Naive thymus-derived CD4-positive, alpha-beta T cell (primary cell): Measurements from ENCODE around the gene UGT2A3. TPM values are rescaled to one million over a fixed set of nuclear protein-coding genes. Genes with fewer than 3 reads are reported as not detected.

Experiments
- ATAC-seq: fragments of 150-1000 bp; cut with Tn5 transposase; 2 replicates; pipeline ENCODE4 v1.10.0; 2021; ENCODE audit warnings: mild to moderate bottlenecking, moderate library complexity
- CTCF ChIA-PET: fragments of 350-600 bp; sonication (Branson Sonifier 250); formaldehyde crosslinking; loops from one replicate; lab custom pipeline; 2021; ENCODE audit warnings: antibody characterized with exemption; lab: Charles Lee
- POLR2A ChIA-PET: fragments of 350-600 bp; sonication (Branson Sonifier 250); formaldehyde crosslinking; loops from one replicate; lab custom pipeline; 2021; ENCODE audit warnings: antibody characterized with exemption, inconsistent platforms; lab: Charles Lee
- DNase-seq, 9 donors: peaks; one replicate each; pipeline versions ENCODE4 v3.0.0 to v3.0.0-alpha.2; 2020 to 2022; ENCODE audit warnings: mixed read lengths in 1 of 9
- H3K27ac ChIP-seq: one replicate; pipeline ENCODE4 v1.7.0; 2013; ENCODE audit warnings: mild to moderate bottlenecking, low read depth, low read length, moderate library complexity
- H3K27me3 ChIP-seq, 2 donors: one replicate each; pipeline ENCODE4 v1.7.0; 2013; ENCODE audit warnings: low read length in 2 of 2, mild to moderate bottlenecking in 2 of 2, moderate library complexity in 2 of 2; ENCODE audit not compliant: control insufficient read depth in 2 of 2, insufficient read depth in 2 of 2
- H3K36me3 ChIP-seq, 3 experiments: 1 replicate in 2 of 3; 2 replicates in 1 of 3; pipeline ENCODE4 v1.7.0; 2013; ENCODE audit warnings: low read length in 3 of 3, mild to moderate bottlenecking in 3 of 3, moderate library complexity in 1 of 3; ENCODE audit not compliant: insufficient read depth in 3 of 3, control insufficient read depth in 2 of 3
- H3K4me1 ChIP-seq, 2 donors: one replicate each; pipeline ENCODE4 v1.7.0; 2013; ENCODE audit warnings: low read length in 2 of 2, mild to moderate bottlenecking in 2 of 2, moderate library complexity in 1 of 2; ENCODE audit not compliant: control insufficient read depth in 2 of 2, insufficient read depth in 2 of 2
- H3K4me3 ChIP-seq: 2 replicates; pipeline ENCODE4 v1.7.0; 2013; ENCODE audit warnings: mild to moderate bottlenecking, low read length
- H3K9me3 ChIP-seq, 3 experiments: 1 replicate in 2 of 3; 2 replicates in 1 of 3; pipeline ENCODE4 v1.7.0; 2013; ENCODE audit warnings: low read length in 3 of 3; ENCODE audit not compliant: control insufficient read depth in 2 of 3
- H3K27ac Mint-ChIP-seq, 9 donors: one replicate each; pipeline ENCODE4 v1.8.0; 2020 to 2022; ENCODE audit warnings: mixed read lengths in 9 of 9, mild to moderate bottlenecking in 8 of 9, moderate library complexity in 5 of 9, inconsistent platforms in 2 of 9
- H3K27me3 Mint-ChIP-seq, 5 donors: one replicate each; pipeline ENCODE4 v1.8.0; 2021 to 2022; ENCODE audit warnings: mixed read lengths in 5 of 5, mild to moderate bottlenecking in 1 of 5
- H3K36me3 Mint-ChIP-seq, 5 donors: one replicate each; pipeline ENCODE4 v1.8.0; 2020 to 2022; ENCODE audit warnings: mixed read lengths in 5 of 5, mild to moderate bottlenecking in 3 of 5, inconsistent platforms in 1 of 5
- H3K4me1 Mint-ChIP-seq, 7 donors: one replicate each; pipeline ENCODE4 v1.8.0; 2020 to 2022; ENCODE audit warnings: mixed read lengths in 7 of 7, mild to moderate bottlenecking in 3 of 7, inconsistent platforms in 1 of 7
- H3K4me3 Mint-ChIP-seq, 10 donors: one replicate each; pipeline ENCODE4 v1.8.0; 2020 to 2022; ENCODE audit warnings: mild to moderate bottlenecking in 10 of 10, mixed read lengths in 10 of 10, moderate library complexity in 6 of 10, inconsistent platforms in 2 of 10
- H3K9me3 Mint-ChIP-seq, 11 donors: one replicate each; pipeline ENCODE4 v1.8.0; 2020 to 2022; ENCODE audit warnings: mixed read lengths in 11 of 11, mild to moderate bottlenecking in 4 of 11, inconsistent platforms in 1 of 11, moderate library complexity in 1 of 11
- intact Hi-C, 2 donors: fragments of 100-400 bp; cut with micrococcal nuclease; formaldehyde crosslinking; loops; one replicate each; pipeline ENCODE4 v1.15.1; 2023
- polyA plus RNA-seq, 2 donors: library from polyadenylated mRNA; unstranded; fragments of 300-500 nt; fragmentation: Illumina TruSeq; gene quantifications; one replicate each; pipeline ENCODE4 v1.2.3, GENCODE V29; 2021
- total RNA-seq, 6 experiments: library from RNA in 5 of 6; stranded (reverse) in 5 of 6; gene quantifications; 1 replicate in 5 of 6; 2 replicates in 1 of 6; pipeline ENCODE4 v1.2.3 and lab custom pipeline; 2021 to 2026

The UGT2A3 gene
- total RNA-seq = not detected
- polyA plus RNA-seq = not detected
- not detected for total RNA-seq (lab: John Stamatoyannopoulos, UW)

- Histone ChIP-seq H3K4me1 (no peaks in the 10 kb centered on the region), H3K27me3 (no peaks in the 10 kb centered on the region), H3K27ac (no peak within 1 kb of the TSS), H3K4me3 (no peak within 1 kb of the TSS), H3K36me3 (no peaks in the 10 kb centered on the region), H3K9me3 (no peaks in the 10 kb centered on the region)
- Mint-ChIP-seq H3K36me3 (no peaks in the 10 kb centered on the region), H3K4me3 (no peak within 1 kb of the TSS), H3K27me3 (peaks cover 0 to 4% (median 0%) of the 10 kb centered on the region in 5 donors), H3K4me1 (no peaks in the 10 kb centered on the region), H3K9me3 (no peaks in the 10 kb centered on the region), H3K27ac (no peak within 1 kb of the TSS)
- ChIA-PET CTCF (no interaction called here), POLR2A (no interaction called here)
- DNase-seq = no peak
- no peak for ATAC-seq
- intact Hi-C loops = no loop called here
Observed at GRCh38 chr4:68951078-68951805, at the start of gene UGT2A3. Gene UGT2A3 (minus strand): TSS chr4:68951804. CDS start chr4:68951760, 44 bp downstream.

GRCh38 chr4:68997040-68997439, 45.4 kb upstream of the UGT2A3 start:
- ChIA-PET POLR2A (no interaction called here), CTCF (no interaction called here)
- H3K36me3 ChIP-seq = no peaks in the 10 kb centered on the region
- no peaks in the 10 kb centered on the region for H3K36me3 Mint-ChIP-seq
- intact Hi-C loops = no loop called here
- H3K27ac ChIP-seq = no peak overlapping the region
- H3K4me3 ChIP-seq = no peak overlapping the region
- H3K27me3 ChIP-seq = no peaks in the 10 kb centered on the region
- ATAC-seq (no peak), DNase-seq (no peak)
- H3K4me1 ChIP-seq = no peaks in the 10 kb centered on the region
- no peaks in the 10 kb centered on the region for H3K9me3 ChIP-seq
- no peak overlapping the region for H3K27ac Mint-ChIP-seq
- no peaks in the 10 kb centered on the region for H3K27me3 Mint-ChIP-seq
- H3K4me3 Mint-ChIP-seq = no peak overlapping the region
- H3K4me1 Mint-ChIP-seq = no peaks in the 10 kb centered on the region
- peaks cover 0 to 8% (median 0%) of the 10 kb centered on the region in 11 donors for H3K9me3 Mint-ChIP-seq

- Histone ChIP-seq H3K4me1 (no peaks in the 10 kb centered on the region), H3K36me3 (no peaks in the 10 kb centered on the region), H3K27me3 (no peaks in the 10 kb centered on the region), H3K9me3 (no peaks in the 10 kb centered on the region), H3K27ac (no peak overlapping the region), H3K4me3 (no peak overlapping the region)
- no peak overlapping the region for H3K4me3 Mint-ChIP-seq
- no peak overlapping the region for H3K27ac Mint-ChIP-seq
- H3K4me1 Mint-ChIP-seq = no peaks in the 10 kb centered on the region
- ChIA-PET POLR2A (no interaction called here), CTCF (no interaction called here)
- no peaks in the 10 kb centered on the region for H3K36me3 Mint-ChIP-seq
- intact Hi-C loops = no loop called here
- peaks cover 0 to 8% (median 0%) of the 10 kb centered on the region in 11 donors for H3K9me3 Mint-ChIP-seq
- no peaks in the 10 kb centered on the region for H3K27me3 Mint-ChIP-seq
- no peak for DNase-seq
- ATAC-seq = no peak
Observed at GRCh38 chr4:68995292-68995691, 43.7 kb upstream of the UGT2A3 start.

GRCh38 chr4:68987007-68987406, 35.4 kb upstream of the UGT2A3 start:
- Mint-ChIP-seq H3K4me1 (no peaks in the 10 kb centered on the region), H3K27me3 (no peaks in the 10 kb centered on the region), H3K4me3 (no peak overlapping the region), H3K9me3 (peaks cover 0 to 15% (median 7%) of the 10 kb centered on the region in 11 donors), H3K36me3 (peaks cover 0 to 4% (median 0%) of the 10 kb centered on the region in 5 donors), H3K27ac (no peak overlapping the region)
- POLR2A ChIA-PET = no interaction called here
- intact Hi-C loops = no loop called here
- CTCF ChIA-PET = no interaction called here
- H3K36me3 ChIP-seq = no peaks in the 10 kb centered on the region
- DNase-seq (no peak), ATAC-seq (no peak)
- no peak overlapping the region for H3K27ac ChIP-seq
- no peak overlapping the region for H3K4me3 ChIP-seq
- H3K27me3 ChIP-seq = no peaks in the 10 kb centered on the region
- H3K4me1 ChIP-seq = no peaks in the 10 kb centered on the region
- no peaks in the 10 kb centered on the region for H3K9me3 ChIP-seq

GRCh38 chr4:68985442-68985841, 33.8 kb upstream of the UGT2A3 start:
- no peaks in the 10 kb centered on the region for H3K27me3 ChIP-seq
- H3K4me1 ChIP-seq = no peaks in the 10 kb centered on the region
- peaks cover 0 to 4% (median 0%) of the 10 kb centered on the region in 5 donors for H3K36me3 Mint-ChIP-seq
- no peaks in the 10 kb centered on the region for H3K27me3 Mint-ChIP-seq
- ATAC-seq (no peak), DNase-seq (no peak)
- peaks cover 0 to 15% (median 5%) of the 10 kb centered on the region in 11 donors for H3K9me3 Mint-ChIP-seq
- no peak overlapping the region for H3K27ac Mint-ChIP-seq
- ChIA-PET POLR2A (no interaction called here), CTCF (no interaction called here)
- no peak overlapping the region for H3K4me3 Mint-ChIP-seq
- intact Hi-C loops = no loop called here
- no peak overlapping the region for H3K4me3 ChIP-seq
- no peaks in the 10 kb centered on the region for H3K36me3 ChIP-seq
- no peak overlapping the region for H3K27ac ChIP-seq
- H3K4me1 Mint-ChIP-seq = no peaks in the 10 kb centered on the region
- H3K9me3 ChIP-seq = no peaks in the 10 kb centered on the region

GRCh38 chr4:68984947-68985346, 33.3 kb upstream of the UGT2A3 start:
- H3K36me3 ChIP-seq = no peaks in the 10 kb centered on the region
- Mint-ChIP-seq H3K4me3 (no peak overlapping the region), H3K36me3 (peaks cover 0 to 4% (median 0%) of the 10 kb centered on the region in 5 donors), H3K9me3 (peaks cover 0 to 15% (median 5%) of the 10 kb centered on the region in 11 donors), H3K27ac (no peak overlapping the region), H3K4me1 (no peaks in the 10 kb centered on the region), H3K27me3 (no peaks in the 10 kb centered on the region)
- no peaks in the 10 kb centered on the region for H3K27me3 ChIP-seq
- ChIA-PET CTCF (no interaction called here), POLR2A (no interaction called here)
- DNase-seq = no peak
- H3K27ac ChIP-seq = no peak overlapping the region
- H3K4me3 ChIP-seq = no peak overlapping the region
- no peaks in the 10 kb centered on the region for H3K9me3 ChIP-seq
- H3K4me1 ChIP-seq = no peaks in the 10 kb centered on the region
- no peak for ATAC-seq
- intact Hi-C loops = no loop called here

- Histone ChIP-seq H3K4me1 (no peaks in the 10 kb centered on the region), H3K36me3 (no peaks in the 10 kb centered on the region), H3K27me3 (no peaks in the 10 kb centered on the region), H3K4me3 (no peak overlapping the region), H3K27ac (no peak overlapping the region), H3K9me3 (no peaks in the 10 kb centered on the region)
- Mint-ChIP-seq H3K4me1 (no peaks in the 10 kb centered on the region), H3K27me3 (peaks cover 0 to 5% (median 0%) of the 10 kb centered on the region in 5 donors), H3K36me3 (no peaks in the 10 kb centered on the region), H3K4me3 (no peak overlapping the region), H3K27ac (no peak overlapping the region), H3K9me3 (peaks cover 0 to 8% (median 1%) of the 10 kb centered on the region in 11 donors)
- intact Hi-C loops = no loop called here
- ChIA-PET POLR2A (no interaction called here), CTCF (no interaction called here)
- ATAC-seq (no peak), DNase-seq (no peak)
Observed at GRCh38 chr4:68963374-68963773, 11.8 kb upstream of the UGT2A3 start.
